ENCODE measurements around the gene TBXA2R. TPM values are rescaled to one million over a fixed set of nuclear protein-coding genes. Genes with fewer than 3 reads are reported as not detected.

Gene TBXA2R
- total and polyA plus RNA-seq, 2 of the 8 experiments (the other 6 are each of a cell fraction or from before 2014, with no cell fraction given) = 0.39 to 0.50 TPM

DNA sequence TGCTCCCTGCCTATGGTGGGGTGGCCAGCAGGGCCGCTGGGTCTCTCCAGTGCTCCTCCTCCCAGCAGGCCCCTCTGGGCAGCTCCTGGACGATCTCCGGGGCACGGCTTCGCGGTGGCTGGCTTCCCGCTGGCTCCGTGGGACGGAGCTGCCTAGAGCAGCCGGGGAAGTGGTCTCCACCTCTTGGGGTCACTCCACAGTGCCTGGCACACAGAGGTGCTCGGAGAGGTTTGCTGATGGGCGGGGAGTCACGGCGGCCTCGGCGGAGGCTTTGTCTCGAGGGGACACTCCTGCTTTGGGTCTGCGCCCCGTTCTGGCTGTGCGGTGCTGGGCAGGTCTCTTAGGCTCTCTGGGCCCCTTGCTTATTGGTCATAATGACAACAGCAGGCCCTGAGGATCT, 29.8 kb upstream of the TBXA2R start:
- H3K27me3 ChIP-seq (replicated peaks in 1 of 4; ENCODE audit: control insufficient read depth in 3 of 4, extremely low read depth in 1 of 4, insufficient read depth in 3 of 4, low read length in 3 of 4) = no peaks in the 10 kb centered on the region
- no peak overlapping the region for H2AFZ ChIP-seq (ENCODE audit: low read length)
- H3K4me2 ChIP-seq (ENCODE audit: insufficient read depth in 1 of 2, low read depth in 2 of 2, low read length in 2 of 2) = no peak overlapping the region
- no peaks in the 10 kb centered on the region for H3K79me2 ChIP-seq (ENCODE audit: control insufficient read depth in 1 of 2, insufficient read depth in 2 of 2, low read length in 2 of 2)
- no peak overlapping the region for H3K4ac ChIP-seq (replicated peaks; ENCODE audit: insufficient read length, low read depth, low read length)
- H2BK15ac ChIP-seq (ENCODE audit: low read length) = no peak overlapping the region
- TF ChIP-seq TAF7 (optimal IDR thresholded peaks at IDR 0.05; ENCODE audit: borderline replicate concordance, low read depth, low read length) (no peak), CHD1 (IDR thresholded peaks at IDR 0.05; ENCODE audit: low read depth, low read length) (no peak)
- 92% methylated on average over 20 of the region's 20 CpGs; no CpG with 5 or more reads in 1 of the 2 experiments for WGBS, 2 experiments (ENCODE audit: extremely low coverage in 1 of 2, insufficient coverage in 1 of 2, insufficient read length in 1 of 2, insufficient replicate concordance in 2 of 2, low coverage in 1 of 2, low lambda C conversion rate in 2 of 2, missing lambda C conversion rate in 1 of 2)
- H2BK120ac ChIP-seq (replicated peaks; ENCODE audit: low read depth, low read length) = no peak overlapping the region
- H3K4me3 ChIP-seq (ENCODE audit: extremely low read depth in 1 of 4, insufficient read depth in 2 of 4, low read depth in 3 of 4, low read length in 4 of 4) = no peak overlapping the region
- no peak overlapping the region for H3K23ac ChIP-seq (ENCODE audit: insufficient read length)
- H3K23me2 ChIP-seq (ENCODE audit: low read depth, low read length) = no peaks in the 10 kb centered on the region
- H3K79me1 ChIP-seq (ENCODE audit: low read depth, low read length) = no peaks in the 10 kb centered on the region
- ChIA-PET POLR2A (ENCODE audit: partially characterized antibody) (interaction anchor here (0.7 to 1.3 kb wide), 5 partner anchors 9 to 24 kb away, joined by 3 to 5 read pairs (median 3); partner anchors contain the start of gene CACTIN), CTCF (ENCODE audit: partially characterized antibody) (interaction anchor here (1.4 to 1.8 kb wide), 2 partner anchors 12 to 61 kb away, joined by 3 to 5 read pairs; no protein-coding TSS in a partner anchor)
- no peak overlapping the region for H3K18ac ChIP-seq (ENCODE audit: extremely low read depth, low read length)
- FAIRE-seq (no peak), DNase-seq (ENCODE audit: low read depth in 1 of 2, low spot score in 2 of 2) (no peak)
- H3K14ac ChIP-seq (ENCODE audit: insufficient read length) = no peak overlapping the region
- H4K8ac ChIP-seq (ENCODE audit: extremely low read depth, insufficient read depth, low read length) = no peak overlapping the region
- no peak overlapping the region for H3K9ac ChIP-seq (replicated peaks in 1 of 4; ENCODE audit: extremely low read depth in 1 of 4, low read depth in 3 of 4, low read length in 3 of 4)
- no peak overlapping the region for H2AK5ac ChIP-seq (ENCODE audit: low read depth, low read length)
- no peak overlapping the region for H3K27ac ChIP-seq (ENCODE audit: low read depth, low read length)
- H4K91ac ChIP-seq (replicated peaks; ENCODE audit: insufficient read length, low read length) = no peak overlapping the region
- no peak overlapping the region for H3K56ac ChIP-seq (replicated peaks; ENCODE audit: insufficient read length, low read depth, low read length)
- no peaks in the 10 kb centered on the region for H3K4me1 ChIP-seq (replicated peaks in 1 of 4; ENCODE audit: control insufficient read depth in 3 of 4, insufficient read depth in 4 of 4, low read length in 3 of 4)
- H3K9me3 ChIP-seq (ENCODE audit: insufficient read depth in 2 of 2, low read depth in 1 of 2, low read length in 1 of 2) = no peaks in the 10 kb centered on the region
- H2BK12ac ChIP-seq (ENCODE audit: low read depth, low read length) = no peak overlapping the region
- H2BK20ac ChIP-seq (ENCODE audit: low read length) = no peak overlapping the region
- peaks cover 0 to 33% (median 4%) of the 10 kb centered on the region in 4 experiments; a peak in 4 of 8 replicates for H3K36me3 ChIP-seq (ENCODE audit: control insufficient read depth in 2 of 4, insufficient read depth in 4 of 4, low read length in 3 of 4)
- no peak overlapping the region for H4K5ac ChIP-seq (ENCODE audit: insufficient read length, low read depth, low read length)
- H2BK5ac ChIP-seq (ENCODE audit: low read depth, low read length) = no peak overlapping the region
- H4K20me1 ChIP-seq (replicated peaks in 1 of 2; ENCODE audit: control insufficient read depth in 1 of 2, insufficient read depth in 2 of 2, low read length in 2 of 2) = no peaks in the 10 kb centered on the region
